OCI-LY7 (cell line): ENCODE data around the gene MED27.

Source experiments
- EZH2phosphoT487 ChIP-seq: fragments of 200-600 bp; sonication (generic); IDR thresholded peaks from 2 replicates; pipeline ENCODE4 v1.6.1; 2018; ENCODE audit warnings: low read depth, borderline replicate concordance, mild to moderate bottlenecking, mixed run types, antibody characterized with exemption, low read length, moderate library complexity, mixed read lengths
- TF ChIP-seq, protein P1 (sequence below): fragments of 200-600 bp; sonication (generic); conservative IDR thresholded peaks from 2 replicates; pipeline ENCODE4 v1.5.1; 2014; ENCODE audit warnings: mild to moderate bottlenecking, antibody characterized with exemption, low read length, moderate library complexity, mixed read lengths

DNA sequence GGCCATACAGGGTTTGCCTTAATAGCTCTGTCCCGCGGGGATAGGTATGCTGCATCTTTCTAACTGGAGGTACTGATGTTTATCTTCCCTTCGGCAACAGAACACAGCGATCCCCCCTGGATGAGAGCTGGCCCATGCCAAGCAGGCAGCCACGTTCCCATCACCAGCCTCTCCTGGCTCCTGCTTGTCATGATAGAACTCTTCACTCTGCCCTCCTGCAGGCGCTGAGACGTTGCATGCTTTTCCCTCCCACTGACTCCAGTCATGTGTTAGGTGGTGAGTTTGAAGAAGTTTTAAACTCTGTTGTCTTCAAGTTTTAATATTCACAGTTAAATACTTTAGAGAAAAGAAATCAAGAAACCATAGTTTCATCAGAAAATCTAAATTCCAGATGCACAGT lies 60.0 kb downstream of the MED27 start:
- TF ChIP-seq, protein P1, sequence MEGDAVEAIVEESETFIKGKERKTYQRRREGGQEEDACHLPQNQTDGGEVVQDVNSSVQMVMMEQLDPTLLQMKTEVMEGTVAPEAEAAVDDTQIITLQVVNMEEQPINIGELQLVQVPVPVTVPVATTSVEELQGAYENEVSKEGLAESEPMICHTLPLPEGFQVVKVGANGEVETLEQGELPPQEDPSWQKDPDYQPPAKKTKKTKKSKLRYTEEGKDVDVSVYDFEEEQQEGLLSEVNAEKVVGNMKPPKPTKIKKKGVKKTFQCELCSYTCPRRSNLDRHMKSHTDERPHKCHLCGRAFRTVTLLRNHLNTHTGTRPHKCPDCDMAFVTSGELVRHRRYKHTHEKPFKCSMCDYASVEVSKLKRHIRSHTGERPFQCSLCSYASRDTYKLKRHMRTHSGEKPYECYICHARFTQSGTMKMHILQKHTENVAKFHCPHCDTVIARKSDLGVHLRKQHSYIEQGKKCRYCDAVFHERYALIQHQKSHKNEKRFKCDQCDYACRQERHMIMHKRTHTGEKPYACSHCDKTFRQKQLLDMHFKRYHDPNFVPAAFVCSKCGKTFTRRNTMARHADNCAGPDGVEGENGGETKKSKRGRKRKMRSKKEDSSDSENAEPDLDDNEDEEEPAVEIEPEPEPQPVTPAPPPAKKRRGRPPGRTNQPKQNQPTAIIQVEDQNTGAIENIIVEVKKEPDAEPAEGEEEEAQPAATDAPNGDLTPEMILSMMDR = no peak
- no peak for TF ChIP-seq EZH2phosphoT487
